RPMI8226 (cell line): Measurements from ENCODE around the gene GOLGA8Q.
A peak's percentile ranks its signal among the peaks of the same experiment; 100 is the strongest.
"Not testable (repeated sequence)": the region's sequence is repeated elsewhere in the genome, so short reads cannot be mapped to it uniquely, and the experiment has no call there.

Source experiments
- DNase-seq: peaks from one replicate; pipeline ENCODE4 v3.0.0-alpha.2; 2015

The GOLGA8Q gene, protein sequence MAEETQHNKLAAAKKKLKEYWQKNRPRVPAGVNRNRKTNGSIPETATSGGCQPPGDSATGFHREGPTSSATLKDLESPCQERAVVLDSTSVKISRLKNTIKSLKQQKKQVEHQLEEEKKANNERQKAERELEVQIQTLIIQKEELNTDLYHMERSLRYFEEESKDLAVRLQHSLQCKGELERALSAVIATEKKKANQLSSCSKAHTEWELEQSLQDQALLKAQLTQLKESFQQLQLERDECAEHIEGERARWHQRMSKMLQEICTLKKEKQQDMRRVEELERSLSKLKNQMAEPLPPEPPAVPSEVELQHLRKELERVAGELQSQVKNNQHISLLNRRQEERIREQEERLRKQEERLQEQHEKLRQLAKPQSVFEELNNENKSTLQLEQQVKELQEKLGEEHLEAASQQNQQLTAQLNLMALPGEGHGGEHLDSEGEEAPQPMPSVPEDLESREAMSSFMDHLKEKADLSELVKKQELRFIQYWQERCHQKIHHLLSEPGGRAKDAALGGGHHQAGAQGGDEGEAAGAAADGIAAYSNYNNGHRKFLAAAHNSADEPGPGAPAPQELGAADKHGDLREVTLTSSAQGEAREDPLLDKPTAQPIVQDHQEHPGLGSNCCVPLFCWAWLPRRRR

GRCh38 chr15:30551750-30552149 lies at the start of gene GOLGA8Q:
Gene GOLGA8Q (plus strand): TSS chr15:30552050. CDS start chr15:30552078, 28 bp downstream.
- not testable (repeated sequence) for DNase-seq

DNA sequence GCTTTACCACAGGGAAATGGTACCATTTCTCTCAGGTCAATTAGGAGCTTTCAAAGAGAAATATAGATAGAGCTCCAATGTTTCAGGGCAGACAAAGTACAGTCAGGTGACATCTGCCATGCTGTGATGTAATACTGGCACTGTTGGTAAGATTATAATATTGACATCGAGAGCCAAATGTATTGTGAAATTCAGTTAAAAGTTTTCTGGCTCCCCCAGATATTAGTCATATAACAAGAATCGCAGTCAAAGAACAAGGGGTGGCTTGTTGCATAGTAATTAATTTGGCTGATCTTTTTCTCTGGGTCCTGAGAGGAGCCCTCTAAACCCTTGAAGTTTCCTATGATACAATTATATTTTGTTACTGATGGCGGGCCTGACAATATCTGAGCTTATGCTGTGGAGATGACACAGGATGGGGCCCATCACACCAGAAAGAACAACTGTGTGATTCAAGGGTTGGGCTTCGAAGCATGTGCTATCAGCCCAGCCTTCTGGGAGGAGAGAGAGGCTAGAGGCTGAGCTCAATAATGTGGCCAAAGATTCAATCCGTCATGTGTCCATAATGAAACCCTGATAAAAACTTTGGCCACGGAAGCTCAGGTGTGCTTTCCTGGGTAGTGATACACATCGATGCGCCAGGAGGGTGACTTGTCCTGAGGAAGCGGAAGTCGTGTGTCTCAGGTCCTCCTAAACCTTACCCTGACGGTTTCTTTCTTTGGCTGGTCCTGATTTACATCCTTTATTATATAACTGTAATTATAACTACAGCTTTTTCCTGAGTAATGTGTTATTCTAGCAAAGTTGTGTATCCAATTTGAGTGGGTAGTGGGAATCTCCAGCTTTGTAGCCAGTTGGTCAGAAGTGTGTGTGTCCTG lies 48.7 kb upstream of the GOLGA8Q start:
- DNase-seq, result not testable (repeated sequence)

- DNase-seq, result not testable (repeated sequence)
Observed at GRCh38 chr15:30504162-30504843, 47.5 kb upstream of the GOLGA8Q start.

DNA sequence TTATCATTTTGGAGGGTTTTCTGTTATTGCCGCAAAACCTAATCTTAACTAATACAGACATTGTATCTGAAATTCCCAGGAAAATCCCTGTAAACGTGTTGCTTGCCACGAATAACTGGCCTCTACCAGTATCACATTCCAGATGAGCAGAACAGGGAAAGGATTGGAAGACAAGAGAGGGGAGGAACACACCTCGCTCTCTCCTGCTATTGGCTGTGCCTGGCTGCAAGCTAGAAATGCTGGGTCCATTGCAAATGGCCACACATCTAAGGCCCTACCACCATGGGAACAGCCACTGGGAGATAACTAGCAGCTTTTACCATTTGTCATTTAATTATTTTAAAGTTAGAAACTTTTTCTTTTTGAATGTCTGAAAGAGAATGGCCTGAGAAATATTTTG lies 37.3 kb upstream of the GOLGA8Q start:
- not testable (repeated sequence) for DNase-seq

- DNase-seq, result peak; percentile 1
Observed at GRCh38 chr15:30523453-30524243, 28.2 kb upstream of the GOLGA8Q start.

GRCh38 chr15:30525912-30526311 lies 25.9 kb upstream of the GOLGA8Q start:
- DNase-seq, result not testable (repeated sequence)

DNA sequence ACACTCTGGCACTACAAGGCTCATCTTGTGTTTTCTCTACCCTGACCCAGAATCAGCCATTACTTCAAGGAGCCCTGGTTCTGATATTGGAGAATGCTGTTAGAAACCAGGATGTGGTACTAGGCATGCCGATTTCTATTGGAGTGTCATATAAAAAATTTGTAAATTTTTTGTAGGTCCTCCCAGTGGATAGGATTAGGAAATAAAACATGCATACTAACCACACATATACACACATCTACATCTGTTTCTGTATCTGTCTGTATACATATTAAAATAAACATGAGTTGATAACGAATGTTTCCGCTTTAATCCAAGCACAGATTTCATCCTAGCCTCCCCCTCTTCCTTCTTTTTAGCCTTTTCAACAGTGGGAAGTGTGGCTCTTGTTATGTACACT lies 22.8 kb upstream of the GOLGA8Q start:
- not testable (repeated sequence) for DNase-seq

DNA sequence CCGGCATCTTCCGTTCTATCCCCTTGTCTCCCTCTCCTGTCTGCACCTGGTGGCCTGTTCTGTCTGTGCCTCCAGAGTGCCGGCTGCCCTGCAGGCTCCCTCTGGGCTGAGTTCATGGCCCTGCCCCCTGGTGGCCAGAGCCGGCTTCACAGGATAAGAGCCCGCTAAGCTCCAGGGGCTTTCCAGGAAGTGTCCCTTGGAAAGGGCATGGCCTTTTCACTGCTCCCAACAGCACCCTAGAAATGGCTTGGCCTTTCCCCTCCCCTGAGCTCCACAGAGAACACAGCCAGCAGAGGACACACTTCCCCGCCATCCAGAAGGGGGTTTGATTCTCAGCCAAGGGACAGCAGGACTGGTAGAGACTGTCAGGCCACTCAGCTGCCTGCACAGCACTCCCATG lies 15.1 kb downstream of the GOLGA8Q start:
- DNase-seq, result not testable (repeated sequence)

- DNase-seq, result not testable (repeated sequence)
Observed at GRCh38 chr15:30573012-30573491, 21.2 kb downstream of the GOLGA8Q start.

- not testable (repeated sequence) for DNase-seq
Observed at GRCh38 chr15:30579394-30579970, 27.6 kb downstream of the GOLGA8Q start.

GRCh38 chr15:30580716-30581115 lies 28.9 kb downstream of the GOLGA8Q start:
- DNase-seq, result not testable (repeated sequence)

GRCh38 chr15:30598953-30599352 lies 47.1 kb downstream of the GOLGA8Q start:
- DNase-seq, result not testable (repeated sequence)

- DNase-seq, result not testable (repeated sequence)
Observed at GRCh38 chr15:30603796-30604195, 51.9 kb downstream of the GOLGA8Q start, which contains the start of gene GOLGA8H. Gene GOLGA8H (plus strand): TSS chr15:30604028. CDS start chr15:30604126, 98 bp downstream.
